ENCODE measurements around the gene BMP2K. TPM values are rescaled to one million over a fixed set of nuclear protein-coding genes. Genes with fewer than 3 reads are reported as not detected.
"Not testable (repeated sequence)": the region's sequence is repeated elsewhere in the genome, so short reads cannot be mapped to it uniquely, and the experiment has no call there.

BMP2K gene
- total RNA-seq, 2 donors from 2014 or later = 43.6 to 52.6 TPM

DNA sequence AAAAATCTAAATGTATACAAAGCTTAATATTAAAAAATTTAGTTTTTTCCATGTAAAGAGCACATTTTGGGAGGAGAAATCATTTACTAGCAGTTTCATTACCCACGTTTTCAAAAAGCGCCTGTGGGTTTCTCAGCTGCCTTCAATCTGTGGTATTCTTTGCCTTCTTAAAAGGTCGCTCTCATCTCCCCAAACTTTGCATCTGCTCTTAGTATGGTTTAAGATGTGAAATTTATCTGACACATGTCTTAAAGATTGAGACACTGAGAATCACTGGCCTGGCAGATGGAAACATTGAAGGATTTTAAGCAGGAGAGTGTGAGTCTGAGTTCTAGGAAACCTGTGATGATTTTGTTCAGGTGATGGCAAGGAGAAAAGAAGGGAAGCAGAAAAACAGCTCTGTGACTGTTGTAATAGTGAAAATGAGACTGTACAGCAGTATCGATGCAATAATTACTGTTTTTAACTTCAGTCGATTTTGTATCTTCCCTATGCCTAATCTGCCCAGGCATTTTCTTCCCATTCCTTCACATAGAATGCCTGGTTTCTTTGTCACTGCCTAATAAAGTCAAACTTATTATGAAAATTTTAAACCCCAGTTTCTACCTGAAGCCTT, 87.2 kb downstream of the BMP2K start:
- H3K27ac ChIP-seq = no peak overlapping the region
- H3K27me3 ChIP-seq = no peaks in the 10 kb centered on the region
- DNase-seq (ENCODE audit: low spot score) = no peak
- no peaks in the 10 kb centered on the region for H3K4me1 ChIP-seq
- peaks cover 11% of the 10 kb centered on the region for H3K36me3 ChIP-seq
- no peak overlapping the region for H3K4me3 ChIP-seq
- H3K9me3 ChIP-seq = no peaks in the 10 kb centered on the region
- TF ChIP-seq, protein P1, sequence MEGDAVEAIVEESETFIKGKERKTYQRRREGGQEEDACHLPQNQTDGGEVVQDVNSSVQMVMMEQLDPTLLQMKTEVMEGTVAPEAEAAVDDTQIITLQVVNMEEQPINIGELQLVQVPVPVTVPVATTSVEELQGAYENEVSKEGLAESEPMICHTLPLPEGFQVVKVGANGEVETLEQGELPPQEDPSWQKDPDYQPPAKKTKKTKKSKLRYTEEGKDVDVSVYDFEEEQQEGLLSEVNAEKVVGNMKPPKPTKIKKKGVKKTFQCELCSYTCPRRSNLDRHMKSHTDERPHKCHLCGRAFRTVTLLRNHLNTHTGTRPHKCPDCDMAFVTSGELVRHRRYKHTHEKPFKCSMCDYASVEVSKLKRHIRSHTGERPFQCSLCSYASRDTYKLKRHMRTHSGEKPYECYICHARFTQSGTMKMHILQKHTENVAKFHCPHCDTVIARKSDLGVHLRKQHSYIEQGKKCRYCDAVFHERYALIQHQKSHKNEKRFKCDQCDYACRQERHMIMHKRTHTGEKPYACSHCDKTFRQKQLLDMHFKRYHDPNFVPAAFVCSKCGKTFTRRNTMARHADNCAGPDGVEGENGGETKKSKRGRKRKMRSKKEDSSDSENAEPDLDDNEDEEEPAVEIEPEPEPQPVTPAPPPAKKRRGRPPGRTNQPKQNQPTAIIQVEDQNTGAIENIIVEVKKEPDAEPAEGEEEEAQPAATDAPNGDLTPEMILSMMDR (IDR thresholded peaks at IDR 0.05) = no peak

DNA sequence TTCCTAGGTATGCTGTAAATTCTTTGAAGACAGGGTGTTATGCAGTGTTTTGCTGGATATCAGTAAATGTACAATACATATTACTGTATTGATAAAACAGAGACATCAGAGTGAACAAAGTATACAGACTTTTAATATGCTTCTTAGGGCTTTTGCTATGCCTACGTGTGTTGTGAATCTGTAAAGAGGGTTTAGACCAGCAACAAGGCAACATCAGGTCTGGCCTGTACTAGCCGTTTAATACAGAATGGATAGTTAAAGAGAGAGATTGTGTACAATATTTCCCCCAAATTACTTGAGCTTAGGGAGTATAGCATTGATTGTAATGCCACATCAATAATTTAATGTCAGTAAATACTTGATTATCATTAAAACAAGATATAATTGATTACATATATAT, 87.8 kb downstream of the BMP2K start:
- Histone ChIP-seq H3K4me3 (no peak overlapping the region), H3K4me1 (no peaks in the 10 kb centered on the region), H3K27me3 (no peaks in the 10 kb centered on the region), H3K36me3 (peaks cover 17% of the 10 kb centered on the region), H3K9me3 (no peaks in the 10 kb centered on the region), H3K27ac (no peak overlapping the region)
- DNase-seq (ENCODE audit: low spot score) = no peak
- TF ChIP-seq, protein P1 (IDR thresholded peaks at IDR 0.05) = no peak

DNA sequence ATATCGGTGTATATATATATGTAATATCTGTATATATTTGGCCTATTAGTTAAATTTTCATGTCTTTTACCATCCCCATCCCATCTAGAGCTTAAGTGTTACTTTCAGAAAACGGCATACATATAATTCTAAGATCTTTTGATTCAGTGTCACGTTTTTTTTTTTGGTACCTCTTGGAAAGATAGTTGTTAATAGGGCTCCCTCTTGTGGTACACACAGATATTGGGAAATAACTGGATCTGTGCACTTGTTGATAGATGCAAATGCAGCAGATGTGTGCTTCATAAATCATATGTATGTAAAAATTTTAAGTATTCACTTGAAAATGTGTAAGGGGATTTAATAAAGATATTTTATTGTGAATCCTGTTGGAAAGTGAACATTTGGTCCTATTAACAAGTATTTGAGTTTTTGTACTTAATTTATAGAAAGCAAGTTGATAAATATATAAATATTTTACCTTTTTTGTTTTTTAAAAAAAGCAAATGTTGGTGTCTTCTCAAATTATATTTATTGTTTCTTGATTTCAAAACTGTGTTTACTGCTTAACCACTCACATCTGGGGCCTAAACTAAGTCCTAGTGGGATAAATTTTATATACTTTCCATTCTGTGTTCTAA, 88.4 kb downstream of the BMP2K start:
- Histone ChIP-seq H3K9me3 (no peaks in the 10 kb centered on the region), H3K4me1 (no peaks in the 10 kb centered on the region), H3K4me3 (no peak overlapping the region), H3K27ac (no peak overlapping the region), H3K36me3 (peaks cover 17% of the 10 kb centered on the region), H3K27me3 (no peaks in the 10 kb centered on the region)
- TF ChIP-seq, protein P1 (IDR thresholded peaks at IDR 0.05) = peak; percentile 55 to 81
- no peak for DNase-seq (ENCODE audit: low spot score)

DNA sequence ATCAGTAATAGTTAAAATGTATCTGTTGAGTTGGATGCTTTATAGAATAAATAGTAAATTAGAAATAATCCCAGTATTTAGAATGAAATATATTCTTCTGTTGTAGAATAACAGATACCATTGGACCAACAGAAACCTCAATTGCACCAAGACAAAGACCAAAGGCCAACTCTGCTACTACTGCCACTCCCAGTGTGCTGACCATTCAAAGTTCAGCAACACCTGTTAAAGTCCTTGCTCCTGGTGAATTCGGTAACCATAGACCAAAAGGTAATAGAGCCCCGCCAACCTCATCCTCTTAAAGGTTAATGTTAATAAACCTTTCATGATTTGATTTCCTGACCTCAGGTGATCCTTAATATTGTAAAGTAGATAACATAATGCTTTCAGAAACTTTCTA, 89.3 kb downstream of the BMP2K start:
- H3K9me3 ChIP-seq = no peaks in the 10 kb centered on the region
- no peaks in the 10 kb centered on the region for H3K4me1 ChIP-seq
- H3K27me3 ChIP-seq = no peaks in the 10 kb centered on the region
- no peak for DNase-seq (ENCODE audit: low spot score)
- H3K27ac ChIP-seq = no peak overlapping the region
- TF ChIP-seq, protein P1 (IDR thresholded peaks at IDR 0.05) = no peak
- no peak overlapping the region for H3K4me3 ChIP-seq
- peaks cover 17% of the 10 kb centered on the region for H3K36me3 ChIP-seq

DNA sequence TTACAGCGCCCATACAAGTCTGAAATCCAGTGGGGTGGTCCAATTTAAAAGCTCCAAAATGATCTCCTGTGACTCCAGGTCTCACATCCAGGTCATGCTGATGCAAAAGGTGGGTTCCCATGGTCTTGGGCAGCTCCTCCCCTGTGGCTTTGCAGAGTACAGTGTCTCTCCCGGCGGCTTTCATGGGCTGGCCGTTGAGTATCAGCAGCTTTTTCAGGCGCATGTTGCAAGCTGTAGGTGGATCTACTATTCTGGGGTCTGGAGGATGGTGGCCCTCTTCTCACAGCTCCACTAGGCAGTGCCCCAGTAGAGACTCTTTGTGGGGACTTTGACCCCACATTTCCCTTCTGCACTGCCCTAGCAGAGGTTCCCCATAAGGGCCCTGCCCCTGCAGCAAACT, 92.6 kb downstream of the BMP2K start:
- H3K9me3 ChIP-seq; H3K4me1 ChIP-seq; DNase-seq (ENCODE audit: low spot score); H3K27me3 ChIP-seq; H3K4me3 ChIP-seq; H3K27ac ChIP-seq: not testable (repeated sequence)
- H3K36me3 ChIP-seq = peaks cover 42% of the 10 kb centered on the region

DNA sequence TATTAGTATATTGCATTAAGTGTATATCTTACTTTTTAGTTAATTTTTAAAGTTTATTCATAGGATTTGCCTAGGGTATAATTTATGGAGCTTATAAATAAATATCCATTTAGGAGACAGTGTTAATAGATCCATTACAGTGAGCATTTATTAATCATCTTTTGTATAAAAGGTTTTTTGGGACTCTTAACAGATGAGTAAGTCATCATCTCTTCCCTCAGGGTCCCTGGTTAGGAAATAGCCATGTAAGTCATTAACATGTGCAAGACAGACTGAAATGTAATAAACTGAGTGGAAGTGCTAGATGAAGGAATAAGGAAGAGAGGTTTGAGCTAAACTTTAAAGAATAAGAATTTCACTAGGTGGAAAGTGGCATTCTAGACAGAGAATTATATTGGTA, 93.9 kb downstream of the BMP2K start:
- H3K27me3 ChIP-seq = no peaks in the 10 kb centered on the region
- TF ChIP-seq, protein P1 (IDR thresholded peaks at IDR 0.05) = no peak
- peaks cover 47% of the 10 kb centered on the region for H3K36me3 ChIP-seq
- no peaks in the 10 kb centered on the region for H3K9me3 ChIP-seq
- no peak overlapping the region for H3K4me3 ChIP-seq
- no peak overlapping the region for H3K27ac ChIP-seq
- no peak for DNase-seq (ENCODE audit: low spot score)
- no peaks in the 10 kb centered on the region for H3K4me1 ChIP-seq

Data from right atrium auricular region (tissue), 2 donors.